ENCODE data around the gene MAB21L3.

GRCh38 chr1:116170721-116171589, 59.8 kb downstream of the MAB21L3 start:
- TF ChIP-seq CTCF (conservative IDR thresholded peaks at IDR 0.05; ENCODE audit: low read depth, low read length): no peak
- no peak for TF ChIP-seq EZH2 (IDR thresholded peaks at IDR 0.05; ENCODE audit: borderline replicate concordance, low read depth, low read length, poor library complexity, severe bottlenecking)

Measured in A673 (cell line).